ENCODE results near the gene GLDC.

Gene GLDC

DNA sequence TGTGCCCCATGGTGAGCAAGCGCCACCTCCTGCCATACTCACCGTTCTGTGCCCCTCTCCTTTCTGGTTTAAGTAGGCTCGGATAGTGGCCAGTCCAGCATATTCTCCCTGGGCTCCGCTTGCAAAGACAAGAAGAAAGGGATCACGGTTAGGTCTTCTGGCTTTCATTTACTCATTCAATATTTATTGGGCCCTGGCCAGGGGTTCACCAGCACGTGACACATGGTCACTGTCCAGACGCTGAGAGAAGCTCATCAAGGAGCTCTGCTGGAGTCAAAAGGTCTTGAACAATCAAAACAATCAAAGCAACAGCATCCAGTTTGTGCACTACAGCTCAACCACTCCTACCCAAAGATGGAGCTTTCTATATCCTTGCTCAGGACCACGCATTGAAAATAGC is 80.2 kb downstream of the GLDC start:
- DNase-seq (ENCODE audit: low read depth) = no peak
- H3K4me3 ChIP-seq (ENCODE audit: low read depth, low read length) = no peak overlapping the region
- TF ChIP-seq, protein P1, sequence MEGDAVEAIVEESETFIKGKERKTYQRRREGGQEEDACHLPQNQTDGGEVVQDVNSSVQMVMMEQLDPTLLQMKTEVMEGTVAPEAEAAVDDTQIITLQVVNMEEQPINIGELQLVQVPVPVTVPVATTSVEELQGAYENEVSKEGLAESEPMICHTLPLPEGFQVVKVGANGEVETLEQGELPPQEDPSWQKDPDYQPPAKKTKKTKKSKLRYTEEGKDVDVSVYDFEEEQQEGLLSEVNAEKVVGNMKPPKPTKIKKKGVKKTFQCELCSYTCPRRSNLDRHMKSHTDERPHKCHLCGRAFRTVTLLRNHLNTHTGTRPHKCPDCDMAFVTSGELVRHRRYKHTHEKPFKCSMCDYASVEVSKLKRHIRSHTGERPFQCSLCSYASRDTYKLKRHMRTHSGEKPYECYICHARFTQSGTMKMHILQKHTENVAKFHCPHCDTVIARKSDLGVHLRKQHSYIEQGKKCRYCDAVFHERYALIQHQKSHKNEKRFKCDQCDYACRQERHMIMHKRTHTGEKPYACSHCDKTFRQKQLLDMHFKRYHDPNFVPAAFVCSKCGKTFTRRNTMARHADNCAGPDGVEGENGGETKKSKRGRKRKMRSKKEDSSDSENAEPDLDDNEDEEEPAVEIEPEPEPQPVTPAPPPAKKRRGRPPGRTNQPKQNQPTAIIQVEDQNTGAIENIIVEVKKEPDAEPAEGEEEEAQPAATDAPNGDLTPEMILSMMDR (IDR thresholded peaks at IDR 0.05; ENCODE audit: insufficient read depth, low read depth, low read length, missing control alignments) = no peak

DNA sequence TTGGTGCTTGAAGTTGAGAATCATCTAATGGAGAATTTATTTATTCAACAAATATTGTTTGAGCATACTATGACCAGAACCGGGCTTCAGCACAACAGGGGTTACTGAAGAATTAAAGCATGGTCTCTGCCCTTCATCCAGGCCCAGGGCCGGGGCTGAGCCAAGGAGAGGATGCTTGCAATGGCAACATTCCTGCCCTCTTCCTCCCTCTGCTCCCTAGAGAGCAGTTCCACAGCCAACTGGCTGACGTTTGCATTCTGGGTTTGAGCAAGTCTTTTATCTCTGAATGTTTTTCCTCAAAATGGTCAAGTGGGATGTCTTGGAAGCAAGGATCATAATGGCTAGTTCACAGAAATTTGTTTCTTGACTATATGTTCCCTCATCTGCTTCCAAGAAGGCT is 80.7 kb downstream of the GLDC start:
- TF ChIP-seq, protein P1 (IDR thresholded peaks at IDR 0.05; ENCODE audit: insufficient read depth, low read depth, low read length, missing control alignments) = no peak
- no peak overlapping the region for H3K4me3 ChIP-seq (ENCODE audit: low read depth, low read length)
- no peak for DNase-seq (ENCODE audit: low read depth)

DNA sequence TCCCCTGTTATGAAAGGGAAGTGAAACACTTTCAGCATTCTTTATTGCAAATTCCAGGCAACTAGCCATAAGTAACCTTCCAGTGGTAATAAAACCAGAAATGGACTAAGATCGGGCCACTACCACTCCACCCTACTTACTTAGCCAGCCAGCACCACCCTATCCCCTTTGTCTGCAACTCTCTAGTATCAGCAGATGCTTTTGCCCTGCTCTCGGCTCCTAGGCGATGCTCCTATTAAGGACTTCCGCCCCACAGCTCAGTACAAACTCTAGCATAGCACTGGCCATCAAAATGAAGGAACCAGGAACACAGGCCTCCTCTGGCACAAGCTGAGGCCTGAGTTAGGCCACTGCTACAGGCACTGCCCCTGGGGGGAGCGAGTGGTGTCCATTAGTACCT is 81.2 kb downstream of the GLDC start:
- TF ChIP-seq, protein P1 (IDR thresholded peaks at IDR 0.05; ENCODE audit: insufficient read depth, low read depth, low read length, missing control alignments) = no peak
- no peak overlapping the region for H3K4me3 ChIP-seq (ENCODE audit: low read depth, low read length)
- no peak for DNase-seq (ENCODE audit: low read depth)

DNA sequence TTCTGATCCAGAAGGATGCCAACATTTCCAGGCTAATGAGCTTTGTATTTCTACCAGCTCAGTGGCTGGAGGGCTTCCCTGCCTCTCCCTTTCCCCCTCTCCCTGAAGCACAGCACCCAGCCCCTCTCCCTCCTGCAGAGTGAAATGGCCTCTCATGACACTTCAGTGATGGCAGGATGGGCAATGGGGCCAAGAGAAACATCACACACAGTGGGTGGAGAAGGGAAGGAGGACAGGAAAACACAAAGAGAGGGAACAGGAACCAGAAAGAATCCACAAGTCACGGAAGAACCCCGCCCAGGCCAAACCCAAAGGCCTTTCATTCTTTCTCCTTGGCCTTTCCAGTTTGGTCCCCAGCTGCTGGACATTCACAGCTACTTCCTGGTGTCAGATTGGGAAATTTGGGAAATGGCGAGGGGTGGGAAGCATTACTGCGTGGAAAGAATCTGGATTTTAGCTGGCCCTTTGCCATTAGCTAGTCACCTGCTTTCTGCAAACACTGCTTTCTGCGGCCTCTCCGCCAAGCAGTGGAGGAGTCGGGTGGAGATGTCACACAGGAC is 82.6 kb downstream of the GLDC start:
- TF ChIP-seq, protein P1 (IDR thresholded peaks at IDR 0.05; ENCODE audit: insufficient read depth, low read depth, low read length, missing control alignments) = no peak
- DNase-seq (ENCODE audit: low read depth) = no peak
- no peak overlapping the region for H3K4me3 ChIP-seq (ENCODE audit: low read depth, low read length)

DNA sequence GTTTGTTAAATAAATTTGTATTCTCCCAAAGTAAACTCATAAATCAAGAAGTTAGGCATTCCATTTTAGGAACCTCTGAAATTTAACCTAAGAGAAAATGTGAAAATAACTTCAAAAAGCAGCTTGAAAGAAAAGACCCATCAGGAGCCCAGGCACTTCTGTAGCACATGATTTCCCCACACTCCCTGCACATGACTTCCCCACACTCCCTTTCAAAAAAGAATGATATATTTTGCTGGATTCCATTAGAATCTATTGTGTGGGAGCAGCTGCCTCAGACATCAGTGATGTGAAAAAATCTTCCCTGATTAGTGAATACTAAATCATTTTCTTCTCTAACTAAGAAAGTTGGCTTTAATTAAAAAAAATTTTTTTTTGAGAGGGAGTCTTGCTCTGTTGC is 83.3 kb downstream of the GLDC start:
- no peak for DNase-seq (ENCODE audit: low read depth)
- TF ChIP-seq, protein P1 (IDR thresholded peaks at IDR 0.05; ENCODE audit: insufficient read depth, low read depth, low read length, missing control alignments) = no peak
- H3K4me3 ChIP-seq (ENCODE audit: low read depth, low read length) = no peak overlapping the region

DNA sequence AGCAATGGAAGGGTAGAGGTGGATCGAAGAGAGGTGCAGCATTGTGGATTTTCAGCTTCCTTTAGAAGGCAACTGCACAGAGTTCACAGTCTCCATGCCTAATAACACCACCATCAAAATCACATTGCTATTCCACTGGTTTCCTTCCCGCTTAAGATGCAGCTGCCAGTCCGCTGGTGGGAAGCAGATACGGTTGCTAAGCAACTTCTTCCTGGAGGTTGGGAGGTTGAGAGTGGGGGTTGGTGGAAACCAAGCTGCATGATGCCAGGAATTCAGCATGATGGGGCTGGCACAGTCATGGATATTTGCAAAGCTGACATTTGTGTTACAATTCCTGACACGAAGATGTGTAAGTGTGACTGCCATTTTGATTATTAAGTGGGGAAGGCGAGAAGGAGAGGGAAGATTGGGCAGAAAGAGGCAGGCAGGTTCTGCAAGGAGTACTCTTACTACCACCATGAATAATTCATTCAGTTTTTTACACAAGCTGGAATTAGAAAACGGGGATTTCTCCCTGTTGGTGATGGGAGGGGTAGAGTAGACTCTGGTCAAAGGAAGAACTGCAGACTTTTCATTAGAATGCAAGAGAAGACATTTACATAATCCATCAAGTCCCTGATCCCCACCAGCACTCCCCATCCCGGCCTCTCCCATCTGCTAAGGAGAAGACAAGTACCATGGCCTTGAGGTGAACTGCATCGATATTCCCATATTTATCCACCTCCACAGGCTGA is 87.5 kb downstream of the GLDC start:
- TF ChIP-seq, protein P1 (IDR thresholded peaks at IDR 0.05; ENCODE audit: insufficient read depth, low read depth, low read length, missing control alignments) = no peak
- H3K4me3 ChIP-seq (ENCODE audit: low read depth, low read length) = no peak overlapping the region
- DNase-seq (ENCODE audit: low read depth) = no peak

DNA sequence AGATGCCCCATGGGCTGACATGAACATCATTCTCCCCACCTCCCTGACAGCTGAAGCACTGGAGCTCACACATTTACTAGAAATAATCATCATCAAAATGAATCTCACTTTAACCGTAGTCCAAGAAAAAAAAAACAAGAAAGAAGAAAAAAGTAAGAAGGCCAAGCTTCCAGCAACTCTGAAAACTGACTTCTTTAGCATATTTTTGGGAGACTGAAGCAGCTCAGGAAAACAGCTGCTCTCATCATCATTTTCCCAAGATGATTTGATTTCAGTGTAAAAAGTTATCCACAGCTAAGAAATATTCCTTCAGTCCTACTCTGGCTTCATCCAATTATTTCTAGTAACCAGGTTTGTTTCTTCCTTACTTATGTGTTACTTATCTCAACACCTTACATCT is 91.7 kb downstream of the GLDC start:
- TF ChIP-seq, protein P1 (IDR thresholded peaks at IDR 0.05; ENCODE audit: insufficient read depth, low read depth, low read length, missing control alignments) = no peak
- no peak for DNase-seq (ENCODE audit: low read depth)
- H3K4me3 ChIP-seq (ENCODE audit: low read depth, low read length) = no peak overlapping the region
